ENCODE measurements around the gene CCSER1. TPM values are rescaled to one million over a fixed set of nuclear protein-coding genes. Genes with fewer than 3 reads are reported as not detected.

CCSER1 gene
- total RNA-seq, 4 donors from 2014 or later, result 4.0 to 6.0 (median 4.8) TPM

- Histone ChIP-seq H3K27me3 (no peaks in the 10 kb centered on the region), H3K36me3 (no peaks in the 10 kb centered on the region), H3K4me3 (no peak overlapping the region), H3K4me1 (peaks cover 0 to 3% (median 0%) of the 10 kb centered on the region in 4 donors), H3K27ac (no peak overlapping the region), H3K9me3 (no peaks in the 10 kb centered on the region)
- TF ChIP-seq POLR2A (IDR thresholded peaks at IDR 0.05), result no peak
- no peak for TF ChIP-seq CTCF (IDR thresholded peaks at IDR 0.05)
- no peak for TF ChIP-seq EP300 (IDR thresholded peaks at IDR 0.05)
- DNase-seq (ENCODE audit: low spot score in 2 of 2), result no peak
- WGBS, 2 donors, result 64 to 67% methylated on average over 8 of the region's 8 CpGs
These were observed 107.8 kb downstream of the CCSER1 start for GRCh38 chr4:90234916-90235547.

- peaks cover 0 to 3% (median 0%) of the 10 kb centered on the region in 4 donors for H3K4me1 ChIP-seq
- TF ChIP-seq CTCF (IDR thresholded peaks at IDR 0.05), result no peak
- no peak for TF ChIP-seq POLR2A (IDR thresholded peaks at IDR 0.05)
- TF ChIP-seq EP300 (IDR thresholded peaks at IDR 0.05), result no peak
- H3K27ac ChIP-seq, result no peak overlapping the region
- no peaks in the 10 kb centered on the region for H3K27me3 ChIP-seq
- no peak for DNase-seq (ENCODE audit: low spot score in 2 of 2)
- no peaks in the 10 kb centered on the region for H3K36me3 ChIP-seq
- H3K9me3 ChIP-seq, result no peaks in the 10 kb centered on the region
- WGBS, 2 donors, result 76 to 79% methylated on average over 4 of the region's 4 CpGs
- H3K4me3 ChIP-seq, result no peak overlapping the region
These were observed 110.7 kb downstream of the CCSER1 start for GRCh38 chr4:90237751-90238530.

GRCh38 chr4:90240333-90240732 is 113.1 kb downstream of the CCSER1 start:
- no peak overlapping the region for H3K4me3 ChIP-seq
- no peaks in the 10 kb centered on the region for H3K27me3 ChIP-seq
- 69 to 92% methylated on average over 1 of the region's 1 CpG for WGBS, 2 donors
- DNase-seq (ENCODE audit: low spot score in 2 of 2), result no peak
- no peak overlapping the region for H3K27ac ChIP-seq
- H3K9me3 ChIP-seq, result no peaks in the 10 kb centered on the region
- H3K4me1 ChIP-seq, result peaks cover 0 to 3% (median 0%) of the 10 kb centered on the region in 4 donors
- no peaks in the 10 kb centered on the region for H3K36me3 ChIP-seq
- TF ChIP-seq CTCF (IDR thresholded peaks at IDR 0.05), result no peak
- TF ChIP-seq POLR2A (IDR thresholded peaks at IDR 0.05), result no peak
- TF ChIP-seq EP300 (IDR thresholded peaks at IDR 0.05), result no peak

- no peak for DNase-seq (ENCODE audit: low spot score in 2 of 2)
- Histone ChIP-seq H3K27ac (no peak overlapping the region), H3K4me3 (no peak overlapping the region), H3K27me3 (no peaks in the 10 kb centered on the region), H3K36me3 (no peaks in the 10 kb centered on the region), H3K4me1 (no peaks in the 10 kb centered on the region), H3K9me3 (no peaks in the 10 kb centered on the region)
- WGBS, 2 donors, result 96% methylated on average over 3 of the region's 3 CpGs
- no peak for TF ChIP-seq EP300 (IDR thresholded peaks at IDR 0.05)
- no peak for TF ChIP-seq POLR2A (IDR thresholded peaks at IDR 0.05)
- TF ChIP-seq CTCF (IDR thresholded peaks at IDR 0.05), result no peak
These were observed 113.8 kb downstream of the CCSER1 start for GRCh38 chr4:90241008-90241407.

- no peaks in the 10 kb centered on the region for H3K4me1 ChIP-seq
- H3K9me3 ChIP-seq, result no peaks in the 10 kb centered on the region
- H3K4me3 ChIP-seq, result no peak overlapping the region
- H3K27ac ChIP-seq, result no peak overlapping the region
- TF ChIP-seq POLR2A (IDR thresholded peaks at IDR 0.05) (no peak), EP300 (IDR thresholded peaks at IDR 0.05) (no peak), CTCF (IDR thresholded peaks at IDR 0.05) (no peak)
- H3K36me3 ChIP-seq, result no peaks in the 10 kb centered on the region
- 47 to 49% methylated on average over 1 of the region's 1 CpG for WGBS, 2 donors
- H3K27me3 ChIP-seq, result no peaks in the 10 kb centered on the region
- DNase-seq (ENCODE audit: low spot score in 2 of 2), result no peak
These were observed 118.6 kb downstream of the CCSER1 start for GRCh38 chr4:90245837-90246236.
